Measurements from ENCODE around the gene TBR1.

- peak; percentile 91 for TF ChIP-seq EZH2 (IDR thresholded peaks at IDR 0.05; ENCODE audit: low read depth, unreplicated experiment)
- TF ChIP-seq CTCF (conservative IDR thresholded peaks at IDR 0.05; ENCODE audit: low read depth in 2 of 2): no peak
- TF ChIP-seq STAT1 (IDR thresholded peaks at IDR 0.05; ENCODE audit: unreplicated experiment): no peak
- no peak for TF ChIP-seq REST (IDR thresholded peaks at IDR 0.05; ENCODE audit: unreplicated experiment)
- TF ChIP-seq ZNF462 (CRISPR knock-in tag; IDR thresholded peaks at IDR 0.05): no peak
- no peak for TF ChIP-seq POLR2AphosphoS5 (IDR thresholded peaks at IDR 0.05; ENCODE audit: low read depth)
- TF ChIP-seq CREB1 (CRISPR knock-in tag; IDR thresholded peaks at IDR 0.05; ENCODE audit: low read depth): no peak
- TF ChIP-seq EZH2phosphoT487 (IDR thresholded peaks at IDR 0.05; ENCODE audit: unreplicated experiment): peak; percentile 2
- TF ChIP-seq JUNB (IDR thresholded peaks at IDR 0.05; ENCODE audit: unreplicated experiment): no peak
- TF ChIP-seq ZNF114 (CRISPR knock-in tag; IDR thresholded peaks at IDR 0.05): no peak
- TF ChIP-seq ETS1 (IDR thresholded peaks at IDR 0.05): no peak
- TF ChIP-seq ZNF331 (CRISPR knock-in tag; IDR thresholded peaks at IDR 0.05; ENCODE audit: low read depth): no peak
Measured at GRCh38 chr2:161424394-161424769, 8.3 kb downstream of the TBR1 start.

All from GM23338 (cell line).